ENCODE results near the gene EFNB1. TPM values are rescaled to one million over a fixed set of nuclear protein-coding genes. Genes with fewer than 3 reads are reported as not detected.

EFNB1 gene
- total RNA-seq, 2 experiments from 2014 or later, result 1.8 to 1.9 TPM

DNA sequence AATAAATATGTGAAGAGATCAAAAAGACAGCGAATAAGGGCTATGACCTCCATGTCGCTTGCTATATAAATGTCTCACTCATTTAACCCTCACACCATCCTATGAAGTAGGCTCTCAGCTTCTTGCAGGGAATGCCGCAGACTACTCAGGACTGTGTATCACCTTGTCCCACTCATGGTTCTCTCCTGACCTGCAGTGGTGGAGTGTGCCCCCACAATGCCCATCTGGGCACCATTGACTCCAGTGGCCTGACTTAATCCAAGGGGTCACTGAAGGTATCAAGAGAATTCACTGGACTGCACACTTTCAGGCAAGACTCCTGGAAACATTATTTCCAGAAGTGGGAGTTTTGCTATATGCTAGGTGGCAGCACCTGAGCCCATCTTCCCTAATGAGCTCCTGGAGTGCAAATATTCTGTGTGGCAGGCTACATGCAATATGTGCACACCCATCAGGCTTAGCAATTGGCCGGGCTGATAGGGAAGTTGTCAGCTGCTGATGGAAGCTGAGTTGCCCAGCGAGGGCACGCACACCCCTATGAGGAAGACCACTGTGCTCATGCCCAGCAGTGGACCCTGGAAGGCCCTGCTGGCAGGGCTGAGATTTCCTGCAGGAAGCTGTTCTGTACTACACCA lies 8.2 kb upstream of the EFNB1 start:
- intact Hi-C loops (cut with micrococcal nuclease; ENCODE audit: unreplicated experiment), result no loop called here
- Histone ChIP-seq H3K36me3 (ENCODE audit: insufficient read depth, low read length) (no peaks in the 10 kb centered on the region), H3K27ac (ENCODE audit: low read depth, low read length, poor library complexity, severe bottlenecking) (no peak overlapping the region), H3K4me2 (ENCODE audit: low read length) (no peak overlapping the region), H3K79me2 (ENCODE audit: insufficient read depth, low read depth, low read length) (no peaks in the 10 kb centered on the region), H4K20me1 (ENCODE audit: insufficient read depth, low read length) (no peaks in the 10 kb centered on the region), H3K4me1 (ENCODE audit: insufficient read depth, low read length, poor library complexity, severe bottlenecking) (no peaks in the 10 kb centered on the region), H3K9me3 (ENCODE audit: low read length) (no peaks in the 10 kb centered on the region), H2AFZ (ENCODE audit: low read length) (no peak overlapping the region), H3K9me2 (ENCODE audit: insufficient read depth, low read length) (no peaks in the 10 kb centered on the region), H3K4me3 (ENCODE audit: low read depth, low read length, poor library complexity, severe bottlenecking) (no peak overlapping the region)
- no peak for DNase-seq (ENCODE audit: low spot score)
- no TSS peak for BruUV-seq (replicated peaks)
- ChIA-PET POLR2A (interaction anchor here (0.9 kb wide), 1 partner anchor 12 kb away, joined by 3 read pairs; no protein-coding TSS in a partner anchor), CTCF (ENCODE audit: unreplicated experiment) (no interaction called here)
- TF ChIP-seq, protein P1, sequence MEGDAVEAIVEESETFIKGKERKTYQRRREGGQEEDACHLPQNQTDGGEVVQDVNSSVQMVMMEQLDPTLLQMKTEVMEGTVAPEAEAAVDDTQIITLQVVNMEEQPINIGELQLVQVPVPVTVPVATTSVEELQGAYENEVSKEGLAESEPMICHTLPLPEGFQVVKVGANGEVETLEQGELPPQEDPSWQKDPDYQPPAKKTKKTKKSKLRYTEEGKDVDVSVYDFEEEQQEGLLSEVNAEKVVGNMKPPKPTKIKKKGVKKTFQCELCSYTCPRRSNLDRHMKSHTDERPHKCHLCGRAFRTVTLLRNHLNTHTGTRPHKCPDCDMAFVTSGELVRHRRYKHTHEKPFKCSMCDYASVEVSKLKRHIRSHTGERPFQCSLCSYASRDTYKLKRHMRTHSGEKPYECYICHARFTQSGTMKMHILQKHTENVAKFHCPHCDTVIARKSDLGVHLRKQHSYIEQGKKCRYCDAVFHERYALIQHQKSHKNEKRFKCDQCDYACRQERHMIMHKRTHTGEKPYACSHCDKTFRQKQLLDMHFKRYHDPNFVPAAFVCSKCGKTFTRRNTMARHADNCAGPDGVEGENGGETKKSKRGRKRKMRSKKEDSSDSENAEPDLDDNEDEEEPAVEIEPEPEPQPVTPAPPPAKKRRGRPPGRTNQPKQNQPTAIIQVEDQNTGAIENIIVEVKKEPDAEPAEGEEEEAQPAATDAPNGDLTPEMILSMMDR (conservative IDR thresholded peaks at IDR 0.05; ENCODE audit: low read length), result no peak

DNA sequence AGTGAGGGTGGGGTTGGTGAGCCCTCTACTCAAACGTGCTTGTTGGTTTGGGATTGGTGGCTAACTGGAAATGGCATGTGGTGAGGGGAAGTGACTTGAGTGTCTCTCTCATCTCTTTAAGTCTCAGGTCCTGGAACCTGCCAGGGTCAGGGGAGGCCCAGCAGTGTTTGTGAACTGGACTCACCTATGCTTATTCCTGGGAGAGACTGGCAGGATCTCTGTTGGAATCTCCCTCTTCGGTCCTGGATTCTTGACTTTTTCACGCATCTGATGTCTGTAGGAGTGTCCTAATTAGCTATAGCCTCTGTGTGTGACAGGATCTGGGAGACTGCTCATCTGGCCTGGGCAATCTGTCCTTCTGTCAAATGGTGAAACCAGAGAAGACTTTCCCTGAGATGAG lies 7.2 kb upstream of the EFNB1 start:
- Histone ChIP-seq H3K9me2 (ENCODE audit: insufficient read depth, low read length) (no peaks in the 10 kb centered on the region), H3K79me2 (ENCODE audit: insufficient read depth, low read depth, low read length) (no peaks in the 10 kb centered on the region), H3K27ac (ENCODE audit: low read depth, low read length, poor library complexity, severe bottlenecking) (no peak overlapping the region), H3K36me3 (ENCODE audit: insufficient read depth, low read length) (no peaks in the 10 kb centered on the region), H4K20me1 (ENCODE audit: insufficient read depth, low read length) (no peaks in the 10 kb centered on the region), H2AFZ (ENCODE audit: low read length) (no peak overlapping the region), H3K4me3 (ENCODE audit: low read depth, low read length, poor library complexity, severe bottlenecking) (no peak overlapping the region), H3K4me1 (ENCODE audit: insufficient read depth, low read length, poor library complexity, severe bottlenecking) (no peaks in the 10 kb centered on the region), H3K9me3 (ENCODE audit: low read length) (no peaks in the 10 kb centered on the region), H3K4me2 (ENCODE audit: low read length) (no peak overlapping the region)
- POLR2A ChIA-PET, result no interaction called here
- no peak for DNase-seq (ENCODE audit: low spot score)
- BruUV-seq (replicated peaks), result no TSS peak
- CTCF ChIA-PET (ENCODE audit: unreplicated experiment), result no interaction called here
- intact Hi-C loops (cut with micrococcal nuclease; ENCODE audit: unreplicated experiment), result no loop called here
- TF ChIP-seq, protein P1 (conservative IDR thresholded peaks at IDR 0.05; ENCODE audit: low read length), result no peak
- no peak for TF ChIP-seq EZH2phosphoT487 (IDR thresholded peaks at IDR 0.05; ENCODE audit: borderline replicate concordance, low read depth, low read length)

DNA sequence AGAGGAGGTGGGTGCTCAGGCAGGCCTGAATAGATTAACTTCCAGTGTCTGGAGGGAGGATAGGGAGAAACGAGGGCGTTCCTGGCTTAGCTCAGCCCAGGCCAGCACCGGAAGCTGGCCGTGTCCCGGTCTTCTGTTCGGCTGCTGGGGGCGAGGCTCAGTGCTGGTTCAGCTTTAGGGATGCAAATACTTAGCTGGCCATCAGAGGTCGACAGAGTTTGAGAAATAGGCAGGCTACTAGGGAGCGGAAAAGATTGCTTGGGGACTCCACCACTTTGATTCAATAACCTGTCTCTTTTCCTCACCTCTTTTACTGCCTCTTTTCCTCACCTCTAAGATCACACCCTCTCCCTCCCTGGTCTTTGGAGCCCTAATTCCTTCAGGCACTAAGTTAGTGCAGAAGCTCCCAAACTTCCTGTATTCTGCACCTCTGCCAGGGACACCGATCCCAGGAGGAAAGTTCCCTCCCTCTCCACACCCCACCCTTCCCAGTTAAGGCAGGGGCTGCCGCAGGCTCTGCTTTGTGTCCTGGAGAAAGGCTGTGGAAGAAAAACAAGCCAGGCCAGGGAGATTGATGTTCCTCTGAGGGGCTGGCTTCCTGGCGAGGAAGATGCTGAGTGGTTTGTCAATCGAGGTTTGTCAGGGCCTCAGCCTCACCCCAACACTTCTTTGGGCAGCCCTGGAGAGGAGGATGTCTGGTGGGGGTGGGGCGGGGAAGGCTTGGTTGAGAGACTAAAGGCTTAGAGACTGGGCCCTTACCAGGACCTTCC lies 6.0 kb upstream of the EFNB1 start:
- Histone ChIP-seq H2AFZ (ENCODE audit: low read length) (no peak overlapping the region), H3K4me3 (ENCODE audit: low read depth, low read length, poor library complexity, severe bottlenecking) (no peak overlapping the region), H3K79me2 (ENCODE audit: insufficient read depth, low read depth, low read length) (no peaks in the 10 kb centered on the region), H3K9me3 (ENCODE audit: low read length) (no peaks in the 10 kb centered on the region), H3K4me1 (ENCODE audit: insufficient read depth, low read length, poor library complexity, severe bottlenecking) (no peaks in the 10 kb centered on the region), H3K9me2 (ENCODE audit: insufficient read depth, low read length) (no peaks in the 10 kb centered on the region), H3K4me2 (ENCODE audit: low read length) (no peak overlapping the region), H3K36me3 (ENCODE audit: insufficient read depth, low read length) (no peaks in the 10 kb centered on the region), H4K20me1 (ENCODE audit: insufficient read depth, low read length) (no peaks in the 10 kb centered on the region), H3K27ac (ENCODE audit: low read depth, low read length, poor library complexity, severe bottlenecking) (no peak overlapping the region)
- CTCF ChIA-PET (ENCODE audit: unreplicated experiment), result no interaction called here
- BruUV-seq (replicated peaks), result no TSS peak
- POLR2A ChIA-PET, result no interaction called here
- peak; percentile 25 for DNase-seq (ENCODE audit: low spot score)
- TF ChIP-seq, protein P1 (conservative IDR thresholded peaks at IDR 0.05; ENCODE audit: low read length), result peak; percentile 63
- no peak for TF ChIP-seq EZH2phosphoT487 (IDR thresholded peaks at IDR 0.05; ENCODE audit: borderline replicate concordance, low read depth, low read length)
- intact Hi-C loops (cut with micrococcal nuclease; ENCODE audit: unreplicated experiment), result no loop called here

Measured in OCI-LY7 (cell line).